Measurements from ENCODE around the gene DNAJC5.
"Not testable (repeated sequence)": the region's sequence is repeated elsewhere in the genome, so short reads cannot be mapped to it uniquely, and the experiment has no call there.

The DNAJC5 gene, protein sequence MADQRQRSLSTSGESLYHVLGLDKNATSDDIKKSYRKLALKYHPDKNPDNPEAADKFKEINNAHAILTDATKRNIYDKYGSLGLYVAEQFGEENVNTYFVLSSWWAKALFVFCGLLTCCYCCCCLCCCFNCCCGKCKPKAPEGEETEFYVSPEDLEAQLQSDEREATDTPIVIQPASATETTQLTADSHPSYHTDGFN

DNA sequence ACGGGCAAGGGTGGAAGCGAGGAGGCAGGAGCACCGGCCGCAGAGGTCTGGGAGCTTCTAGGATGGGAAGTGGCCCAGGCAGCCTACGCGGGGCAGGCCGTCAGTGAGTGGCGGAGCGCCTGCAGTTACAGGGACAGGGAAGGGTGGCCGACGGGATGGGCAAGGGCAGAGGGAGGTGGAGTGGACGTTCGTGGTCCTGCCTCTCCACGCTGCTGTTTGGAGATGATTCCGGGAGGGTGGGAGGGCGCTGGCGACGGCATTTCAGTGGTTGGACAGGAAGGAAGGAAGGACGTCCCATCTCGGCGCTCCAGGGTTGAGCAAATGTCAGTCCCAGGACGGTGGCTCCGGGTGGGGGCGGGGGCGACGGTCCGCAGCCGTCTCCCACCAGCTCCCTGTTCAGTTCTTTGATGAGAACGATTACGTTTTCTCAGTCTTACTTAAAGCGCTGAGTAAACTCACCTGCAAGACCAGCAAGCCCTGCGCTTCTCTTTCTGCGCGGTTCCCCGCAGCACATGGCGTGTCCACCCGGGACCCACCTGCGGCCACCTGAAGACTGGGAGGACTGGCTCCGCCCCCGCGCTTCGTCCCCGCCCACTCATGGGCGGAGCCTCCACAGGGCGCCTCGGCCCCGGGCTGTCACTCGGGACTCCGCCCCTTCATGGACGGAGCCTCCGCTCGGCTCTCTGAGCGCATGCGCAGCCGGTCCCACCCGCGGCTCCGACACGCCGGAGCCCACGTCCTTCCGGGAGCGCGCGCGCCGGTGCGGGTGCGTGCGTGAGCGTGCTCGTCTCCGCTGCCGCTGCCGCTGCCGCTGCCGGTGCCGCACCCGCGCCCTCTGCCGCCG is at the start of gene DNAJC5:
Gene DNAJC5 (plus strand): TSS at position 769 of the 844 bp plus-strand sequence. CDS start 33,220 bp downstream, outside the sequence.
- peak; percentile 95 to 96 for DNase-seq

DNA sequence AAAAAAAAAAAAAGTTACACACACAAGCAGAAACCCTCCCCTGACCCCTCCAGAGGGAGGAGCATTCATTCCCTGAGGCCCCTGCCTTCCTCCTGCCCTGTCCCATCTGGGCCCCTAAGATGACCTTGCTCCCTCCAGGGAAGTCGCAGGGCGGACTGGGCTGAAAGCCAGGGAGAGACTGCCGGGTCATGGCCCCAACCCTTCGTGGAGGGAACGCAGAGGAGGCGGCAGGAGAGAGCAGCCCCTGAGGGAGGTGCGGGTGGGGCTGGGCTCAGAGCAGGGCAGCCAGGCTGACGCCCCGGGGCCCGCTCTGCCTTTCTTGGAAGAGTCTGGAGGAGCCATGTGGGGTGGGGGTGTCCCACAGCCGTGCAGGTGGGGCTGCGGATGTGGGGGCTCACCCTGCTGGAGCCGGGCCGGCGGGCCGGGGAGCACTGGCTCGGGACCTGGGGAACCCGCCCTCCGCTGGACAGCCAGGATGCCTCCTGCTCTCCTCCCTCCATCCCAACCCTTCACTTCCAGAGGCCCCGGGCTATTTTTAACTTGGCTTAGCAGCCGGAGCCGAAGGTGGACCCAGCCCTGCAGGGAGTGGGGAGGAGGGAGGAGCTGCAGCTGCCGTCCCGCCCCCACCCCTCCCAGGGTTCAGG is 48.7 kb upstream of the DNAJC5 start:
- DNase-seq: no peak

DNA sequence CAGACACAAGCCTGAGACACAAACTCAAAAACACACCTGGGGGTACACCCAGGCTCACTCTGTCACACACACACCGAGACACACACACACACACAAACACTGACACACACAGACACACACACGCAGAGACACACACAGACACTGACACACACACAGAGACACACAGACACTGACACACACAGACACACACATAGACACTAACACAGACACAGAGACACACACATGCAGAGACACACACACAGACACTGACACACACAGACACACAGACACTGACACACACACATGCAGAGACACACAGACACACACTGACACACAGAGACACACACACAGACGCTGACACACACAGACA is 48.1 kb upstream of the DNAJC5 start:
- no peak for DNase-seq

DNA sequence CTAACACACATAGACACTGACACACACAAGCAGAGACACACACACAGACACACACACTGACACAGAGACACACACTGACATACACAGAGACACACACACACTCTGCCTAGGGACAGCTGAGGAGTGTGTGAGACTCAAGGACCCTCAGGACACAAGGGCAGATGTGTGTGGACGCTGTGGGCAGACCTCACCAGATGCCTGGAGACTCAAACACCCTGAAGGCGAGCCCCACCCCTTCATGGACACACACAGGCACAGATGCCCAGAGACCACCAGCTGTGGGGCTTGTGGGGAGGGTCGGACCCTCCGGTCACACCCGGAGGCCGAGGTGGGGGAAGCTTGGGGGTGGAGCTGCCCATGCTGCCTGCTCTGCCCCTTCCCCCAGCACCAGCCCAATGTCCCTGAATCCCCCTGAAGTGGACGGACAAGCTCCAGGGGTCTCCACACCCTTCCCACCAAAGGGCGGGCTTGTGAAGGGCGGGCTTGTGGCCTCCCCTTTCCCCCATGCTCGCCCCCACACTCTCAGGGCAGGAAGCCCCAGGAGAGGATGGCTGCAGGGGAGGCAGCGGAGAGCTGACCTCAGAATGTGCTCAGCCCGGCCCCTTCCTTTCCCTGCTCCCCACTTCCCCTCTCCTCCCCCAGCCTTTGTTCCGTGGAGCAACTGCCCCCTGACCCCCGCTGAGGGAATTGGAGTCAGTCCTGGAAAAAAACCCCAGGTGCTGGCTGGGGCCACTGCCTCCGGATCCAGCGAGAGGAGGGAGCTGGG is 47.5 kb upstream of the DNAJC5 start:
- no peak for DNase-seq

DNA sequence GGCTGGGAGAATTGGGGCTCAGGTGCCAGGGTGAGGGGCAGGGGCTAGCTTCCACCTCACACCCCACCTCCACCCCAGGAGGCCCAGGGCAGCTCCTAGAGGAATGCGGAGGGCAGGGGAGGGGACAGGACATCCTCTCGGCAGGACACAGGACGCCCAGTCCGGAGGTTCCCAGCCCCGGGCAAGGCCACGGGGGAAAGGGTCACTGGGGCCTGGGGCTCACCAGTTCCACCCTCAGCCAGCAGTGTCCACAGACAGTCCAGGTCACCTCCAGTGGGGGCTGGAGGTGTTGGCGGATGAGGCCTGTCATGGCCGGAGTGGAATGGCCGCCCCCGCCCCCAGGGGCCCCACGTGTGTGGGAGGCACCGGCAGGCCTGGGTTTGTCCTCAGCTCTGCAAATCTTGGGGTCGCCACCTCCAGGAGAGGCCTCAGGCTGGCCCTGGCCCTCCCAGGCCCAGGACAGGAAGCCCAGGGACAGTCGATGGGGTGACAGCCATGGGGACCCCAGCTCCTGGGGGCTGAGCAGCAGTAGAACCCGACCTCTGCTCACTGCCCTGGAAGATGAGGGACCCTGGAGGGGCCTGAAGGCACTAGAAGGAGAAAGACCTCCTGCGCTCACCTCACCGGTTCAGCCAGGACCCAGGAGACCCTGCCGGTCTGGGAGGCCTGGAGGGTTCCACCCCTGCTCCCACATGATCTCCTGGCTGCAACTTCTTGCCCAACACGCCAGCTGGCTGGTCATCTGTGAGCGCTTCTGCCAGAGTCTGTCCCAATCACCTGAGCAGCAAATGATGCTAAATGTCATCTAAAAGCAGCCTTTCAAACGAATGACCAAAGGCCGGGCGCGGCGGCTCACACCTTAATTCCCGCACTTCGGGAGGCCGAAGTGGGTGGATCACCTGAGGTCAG is 46.7 kb upstream of the DNAJC5 start:
- DNase-seq: no peak

DNA sequence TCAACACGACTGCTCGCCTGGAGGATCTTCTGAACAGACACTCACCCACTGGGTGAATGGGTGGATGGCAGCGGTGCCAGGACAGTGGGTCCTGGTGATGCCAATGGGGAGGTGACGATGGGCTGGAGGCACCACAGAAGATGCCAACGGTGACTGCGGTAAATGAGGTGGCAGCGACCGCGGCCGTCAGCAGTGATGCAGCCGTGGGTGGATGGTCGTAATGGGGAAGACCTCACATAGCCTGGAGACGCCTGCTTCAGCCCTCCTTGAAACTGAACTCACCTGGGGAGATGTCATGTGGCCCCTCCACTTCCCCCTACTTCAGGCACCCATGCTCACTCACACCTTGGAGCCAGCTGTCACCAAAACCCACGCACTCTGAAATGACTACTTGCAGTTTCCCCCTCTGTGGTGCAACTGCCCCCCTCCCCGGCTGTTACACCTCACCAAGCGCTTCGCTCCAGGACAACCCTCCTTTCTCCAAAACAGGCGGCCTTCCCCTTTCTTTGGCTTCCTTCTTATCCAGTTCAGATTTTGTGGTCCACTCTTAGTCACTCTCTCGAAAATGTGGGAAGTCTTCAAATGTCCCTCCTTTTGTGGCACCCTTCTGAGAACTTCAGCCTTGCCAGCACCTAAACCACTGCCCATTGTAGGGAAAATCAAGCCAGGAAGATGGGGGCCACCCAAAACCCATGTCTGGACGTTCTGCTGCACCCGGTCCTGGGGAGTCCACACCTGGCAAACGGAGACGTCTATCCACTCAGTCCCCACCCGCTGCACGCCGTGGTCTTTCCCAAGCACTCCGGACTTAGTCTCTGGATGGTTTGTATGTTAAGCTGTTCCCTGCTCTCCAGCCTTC is 44.0 kb upstream of the DNAJC5 start:
- DNase-seq: peak; percentile 11 to 40

DNA sequence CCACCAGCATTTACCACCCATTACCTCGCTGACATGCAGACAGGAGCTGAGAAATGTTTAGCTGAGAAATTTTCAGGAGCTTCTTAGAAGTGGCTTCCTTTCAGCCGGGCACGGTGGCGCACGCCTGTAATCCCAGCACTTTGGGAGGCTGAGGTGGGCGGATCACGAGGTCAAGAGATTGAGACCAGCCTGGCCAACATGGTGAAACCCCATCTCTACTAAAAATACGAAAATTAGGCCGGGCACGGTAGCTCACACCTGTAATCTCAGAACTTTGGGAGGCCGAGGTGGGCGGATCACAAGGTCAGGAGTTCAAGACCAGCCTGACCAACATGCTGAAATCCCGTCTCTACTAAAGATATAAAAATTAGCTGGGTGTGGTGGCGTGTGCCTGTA is 43.4 kb upstream of the DNAJC5 start:
- not testable (repeated sequence) for DNase-seq

DNA sequence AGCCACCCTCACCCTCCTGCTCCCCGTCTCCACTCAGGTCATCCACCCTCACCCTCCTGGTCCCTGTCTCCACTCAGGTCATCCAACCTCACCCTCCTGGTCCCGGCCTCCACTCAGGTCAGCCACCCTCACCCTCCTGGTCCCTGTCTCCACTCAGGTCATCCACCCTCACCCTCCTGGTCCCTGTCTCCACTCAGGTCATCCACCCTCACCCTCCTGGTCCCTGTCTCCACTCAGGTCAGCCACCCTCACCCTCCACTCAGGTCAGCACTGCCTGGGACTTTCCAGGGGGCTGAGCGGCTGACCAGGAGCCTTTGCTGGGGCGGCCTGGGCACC is 41.2 kb upstream of the DNAJC5 start:
- DNase-seq: not testable (repeated sequence)

DNA sequence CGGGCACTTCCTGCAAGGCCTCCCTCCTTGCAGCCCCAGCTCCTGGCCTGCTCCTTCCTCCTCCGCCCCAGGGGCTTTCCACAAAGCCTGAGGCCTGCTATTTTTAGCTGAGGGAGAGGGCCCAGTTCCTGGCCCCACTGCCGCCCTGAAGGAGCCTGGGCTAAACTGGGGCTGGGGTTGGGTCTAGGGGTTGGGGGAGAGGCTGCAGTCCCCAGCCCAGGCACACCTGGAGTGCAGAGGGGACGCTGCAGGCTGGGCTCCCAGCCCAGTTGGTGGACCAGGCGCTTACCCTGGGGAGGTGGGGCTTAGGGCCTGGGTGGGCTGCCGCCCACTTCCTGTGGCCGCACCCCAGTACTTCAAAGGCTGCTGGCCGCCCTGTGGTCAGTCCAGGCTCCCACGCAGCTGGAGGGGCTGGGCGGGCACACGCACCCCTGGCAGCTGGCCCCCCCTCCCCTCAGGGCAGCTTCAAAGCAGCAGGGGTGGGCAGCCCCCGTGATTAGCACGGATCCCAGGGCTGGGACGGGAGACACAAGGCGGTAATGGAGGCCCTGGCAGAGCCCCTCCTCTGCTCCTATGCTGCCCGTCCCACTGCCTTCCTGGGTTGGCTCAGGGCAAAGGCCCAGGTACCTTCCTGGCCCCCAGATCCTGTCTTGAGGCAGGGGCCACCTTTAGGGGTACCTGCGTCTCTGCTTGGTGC is 40.7 kb upstream of the DNAJC5 start:
- no peak for DNase-seq

DNA sequence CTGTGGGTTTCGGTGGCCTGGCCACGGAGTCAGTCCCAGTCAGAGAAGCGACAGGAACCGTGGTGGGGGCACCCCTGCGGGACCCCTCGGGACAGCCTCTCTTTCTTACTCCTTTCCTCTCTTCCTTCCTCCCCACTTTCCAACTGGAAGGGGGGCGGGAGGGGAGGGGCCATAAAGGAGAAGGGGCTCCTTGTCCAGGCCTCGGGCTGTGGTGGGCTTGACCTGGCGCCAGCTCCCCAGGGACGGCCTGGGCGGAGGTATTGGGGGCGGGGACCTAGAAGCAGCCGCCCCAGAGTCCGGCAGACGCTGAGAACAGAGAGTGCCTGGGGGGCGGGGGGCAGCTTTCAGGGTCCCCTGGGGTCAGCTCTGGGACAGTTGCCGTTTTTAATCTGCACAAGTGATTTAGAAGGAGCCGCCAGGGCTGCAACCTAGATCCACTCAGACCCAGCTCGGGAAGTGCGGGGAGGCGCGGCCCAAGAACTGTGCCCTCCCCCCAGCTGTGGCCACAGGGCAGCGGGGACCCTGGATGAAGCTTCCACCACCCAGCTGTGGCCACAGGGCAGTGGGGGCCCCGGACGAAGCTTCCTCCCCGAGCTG is 40.1 kb upstream of the DNAJC5 start:
- DNase-seq: no peak

DNA sequence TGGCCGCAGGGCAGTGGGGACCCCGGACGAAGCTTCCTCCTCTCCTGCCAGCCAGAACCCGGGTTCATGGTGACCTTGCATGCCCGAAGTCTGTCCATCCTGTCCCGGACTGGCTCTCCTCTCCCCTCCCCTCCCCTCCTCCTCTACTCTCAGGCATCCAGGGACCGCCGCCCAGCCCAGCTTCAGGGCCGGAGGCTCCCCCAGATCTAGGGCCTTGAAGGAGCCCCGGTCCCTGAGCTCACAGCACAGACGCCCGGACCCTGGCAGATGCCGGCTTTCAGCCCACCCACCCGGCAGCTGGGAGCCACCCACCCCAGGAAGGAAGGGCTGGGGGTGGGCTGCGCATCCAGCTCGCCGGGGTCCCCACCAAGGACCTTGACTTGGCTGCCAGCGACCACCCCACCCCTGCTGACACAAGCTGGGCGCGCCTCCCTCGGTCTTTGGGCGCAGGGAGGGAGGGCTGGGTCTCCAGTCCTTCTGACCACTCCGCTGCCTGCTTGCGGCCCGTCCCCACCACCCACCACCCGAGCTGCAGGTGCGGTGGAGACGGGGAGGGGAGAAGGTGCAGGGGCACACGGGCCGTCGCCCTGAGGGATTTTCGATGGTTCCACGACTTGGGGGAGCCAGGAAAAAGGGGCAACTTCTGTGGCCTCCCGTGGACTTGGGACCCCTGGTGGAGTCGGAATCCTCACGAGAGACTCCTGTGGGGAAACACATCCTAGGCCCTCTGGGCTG is 39.4 kb upstream of the DNAJC5 start:
- no peak for DNase-seq

DNA sequence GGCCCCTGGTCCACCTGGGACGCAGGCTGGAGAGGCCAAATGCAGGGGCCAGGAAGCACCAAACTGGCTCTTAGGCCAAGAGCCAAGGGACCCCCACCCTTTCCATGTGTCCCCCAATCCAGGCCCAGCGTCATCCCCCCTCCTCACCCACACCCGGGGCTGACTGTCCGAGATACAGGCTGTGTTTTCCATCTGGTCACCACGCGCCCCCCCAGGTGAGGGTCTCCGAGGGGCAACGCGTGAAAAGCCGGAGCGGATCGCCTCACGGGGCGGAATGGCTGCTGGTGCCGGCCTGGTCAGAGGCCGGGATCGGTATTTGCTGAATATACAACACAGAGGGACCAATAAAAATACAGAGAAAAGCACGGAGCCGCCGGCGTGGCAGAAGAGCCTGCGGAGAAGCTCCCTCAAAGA is 38.8 kb upstream of the DNAJC5 start:
- DNase-seq: no peak

DNA sequence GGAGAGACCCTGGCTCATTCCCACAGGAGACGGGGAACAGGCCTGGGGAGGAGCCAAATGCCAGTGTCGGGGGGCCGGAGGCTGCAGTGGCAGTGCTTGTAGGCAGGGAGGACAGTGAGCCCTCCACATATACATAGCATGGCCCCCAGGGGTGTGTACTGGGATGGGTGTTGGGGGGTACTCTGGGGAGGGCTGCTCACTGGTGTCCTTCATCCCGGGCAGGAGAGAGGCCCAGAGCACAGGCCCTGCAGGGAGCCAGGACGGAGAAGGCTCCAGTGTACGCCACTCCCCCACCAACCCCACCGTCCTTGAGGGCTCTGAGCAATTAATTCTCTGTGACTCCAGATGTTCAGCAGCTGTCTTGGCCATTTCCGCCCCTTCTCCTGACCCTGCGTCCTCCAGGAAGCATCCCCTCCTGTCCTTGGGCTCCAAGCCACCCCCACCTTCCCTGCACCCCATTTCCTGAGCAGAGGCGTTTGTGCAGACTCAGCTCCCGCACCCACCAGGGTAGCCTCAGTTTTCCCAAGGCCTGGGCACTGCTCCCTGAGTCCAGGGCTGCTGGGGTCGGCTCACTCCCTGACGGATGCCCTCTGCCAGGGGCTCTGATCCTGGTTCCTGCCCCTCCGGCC is 37.0 kb upstream of the DNAJC5 start:
- DNase-seq: no peak

DNA sequence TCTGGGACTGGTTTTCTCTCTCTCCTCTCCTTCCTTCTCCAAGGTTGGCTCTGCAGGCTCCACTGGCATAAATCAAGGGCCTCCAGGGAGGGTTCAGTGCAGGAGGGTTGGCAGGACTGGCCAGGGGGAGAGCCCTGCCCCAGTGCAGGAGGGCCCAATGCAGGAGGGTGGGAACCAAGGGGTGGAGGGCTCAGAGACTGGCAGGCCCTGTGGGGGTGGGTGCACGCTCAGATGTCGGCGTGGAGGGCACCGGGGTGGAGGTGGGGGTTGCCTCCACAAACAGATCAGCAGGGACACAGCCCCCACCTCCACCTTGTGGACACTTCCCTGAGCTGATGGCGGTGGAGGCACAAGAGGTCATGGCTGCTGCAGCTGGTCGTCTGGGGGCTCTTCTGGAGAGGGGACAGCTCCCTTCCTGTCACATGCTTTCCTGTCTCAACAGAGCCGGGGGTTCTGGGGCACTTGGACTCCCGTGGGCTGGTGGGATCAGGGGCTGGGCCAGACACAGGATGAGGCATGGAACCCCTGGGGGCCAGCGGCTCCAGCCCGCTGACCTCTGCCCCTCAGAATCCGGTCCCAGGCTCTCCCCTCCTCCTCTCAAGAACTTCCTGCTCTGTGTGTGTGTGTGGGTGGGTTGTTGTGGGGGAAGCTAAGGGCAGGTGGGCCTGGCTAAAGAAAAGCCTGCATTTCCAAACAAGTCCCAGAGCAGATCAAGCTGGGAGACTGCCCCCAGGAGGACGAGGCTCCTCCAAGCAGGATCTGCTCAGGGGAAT is 36.3 kb upstream of the DNAJC5 start:
- DNase-seq: no peak

DNA sequence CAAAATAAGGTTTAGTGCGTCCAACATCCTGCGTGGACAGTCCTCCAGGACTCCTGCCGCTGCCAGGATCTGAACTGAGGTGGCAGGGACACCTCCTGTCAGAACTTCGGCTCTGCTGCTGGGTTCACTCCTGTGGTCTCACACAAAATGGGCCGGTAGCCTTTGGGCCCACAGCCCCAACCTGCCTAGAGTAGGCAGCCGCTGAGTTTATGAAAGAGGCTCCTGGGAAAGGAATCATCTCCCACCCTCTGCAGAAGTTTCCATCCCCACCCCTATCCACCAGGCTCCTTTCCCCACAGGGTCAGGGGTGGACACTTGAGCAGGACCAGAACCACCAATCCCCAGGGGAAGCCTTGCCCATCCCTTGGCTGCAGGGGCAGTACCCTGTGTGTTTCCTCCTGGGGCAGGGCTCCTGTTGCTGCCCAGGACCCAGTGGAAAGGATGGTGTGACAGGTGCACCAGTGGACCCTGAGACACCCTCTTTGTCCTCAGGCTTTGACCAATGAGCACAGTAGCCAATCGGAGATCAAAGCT is 35.7 kb upstream of the DNAJC5 start:
- no peak for DNase-seq

DNA sequence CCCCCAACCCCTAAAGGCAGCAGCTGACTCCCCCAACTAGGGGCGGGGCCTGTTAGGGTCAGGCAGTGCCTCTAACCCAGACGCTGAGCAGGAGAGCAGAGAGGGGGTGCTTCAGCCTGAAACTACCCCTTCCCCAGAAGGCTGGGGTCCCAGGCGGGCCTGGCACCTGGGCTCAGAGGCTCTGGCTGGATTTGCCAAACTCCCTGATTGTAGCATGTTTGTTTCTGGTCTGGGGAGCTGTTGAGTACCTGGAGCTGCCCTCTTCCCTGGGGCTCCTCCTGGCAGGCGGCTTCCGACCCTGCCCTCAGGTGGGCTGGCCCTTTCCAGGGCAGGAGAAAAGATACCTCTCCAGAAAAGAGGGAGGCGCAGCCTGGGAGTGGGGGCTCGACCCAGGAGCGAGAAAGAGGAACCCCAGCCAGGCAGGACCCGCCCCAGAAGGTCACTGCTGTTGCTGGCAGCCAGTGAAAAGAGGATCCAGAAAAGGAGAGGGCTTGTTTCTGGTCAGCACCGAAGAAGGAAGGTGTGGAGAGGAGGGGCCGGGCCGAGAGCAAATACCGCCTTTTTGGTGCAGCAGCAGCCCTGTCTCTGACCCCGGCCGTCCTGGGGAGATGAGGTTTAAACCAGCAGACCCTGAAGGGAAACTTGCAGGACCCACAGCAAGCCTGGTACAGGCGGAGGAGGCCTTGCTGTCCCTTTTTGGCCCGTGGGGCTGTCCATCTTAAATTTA is 34.4 kb upstream of the DNAJC5 start:
- DNase-seq: no peak

DNA sequence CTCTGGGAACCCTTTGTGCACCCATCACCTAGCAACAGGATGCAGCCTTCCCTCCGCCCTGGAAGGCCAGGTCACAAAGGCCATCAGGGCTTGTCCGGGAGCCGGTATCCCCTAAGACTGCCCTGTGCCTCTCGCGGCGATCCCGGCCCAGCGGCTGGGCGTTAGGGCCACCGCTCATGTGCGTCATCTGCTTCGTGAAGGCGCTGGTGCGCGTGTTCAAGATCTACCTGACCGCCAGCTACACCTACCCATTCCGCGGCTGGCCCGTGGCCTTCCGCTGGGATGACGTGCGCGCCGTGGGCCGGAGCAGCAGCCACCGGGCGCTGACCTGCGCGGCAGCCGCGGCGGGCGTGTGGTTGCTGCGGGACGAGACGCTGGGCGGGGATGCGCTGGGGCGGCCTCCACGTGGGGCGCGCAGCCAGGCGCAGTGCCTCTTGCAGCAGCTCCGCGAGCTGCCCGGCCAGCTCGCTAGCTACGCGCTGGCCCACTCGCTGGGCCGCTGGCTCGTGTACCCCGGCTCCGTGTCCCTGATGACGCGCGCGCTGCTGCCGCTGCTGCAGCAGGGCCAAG is 33.5 kb upstream of the DNAJC5 start, which contains the start of gene ABHD16B:
Gene ABHD16B (plus strand): TSS at position 134 of the 570 bp plus-strand sequence. CDS start 43 bp downstream, at position 177.
- no peak for DNase-seq
